ENCODE measurements around the gene SCGB1C1.

SCGB1C1 gene

GRCh38 chr11:203056-203944 is 10.4 kb downstream of the SCGB1C1 start:
- peak in 10 of 42 donors; percentile 1 to 31 (median 10) for DNase-seq
- intact Hi-C loops (cut with DNase I), result loop anchor here (10.0 kb wide), 1 partner anchor 152 kb away; no protein-coding TSS in a partner anchor

GRCh38 chr11:203945-204586 is 11.2 kb downstream of the SCGB1C1 start:
- peak in 9 of 42 donors; percentile 0 to 25 (median 10) for DNase-seq
- intact Hi-C loops (cut with DNase I), result loop anchor here (10.0 kb wide), 1 partner anchor 151 kb away; no protein-coding TSS in a partner anchor

GRCh38 chr11:204587-205109 is 11.8 kb downstream of the SCGB1C1 start:
- intact Hi-C loops (cut with DNase I), result loop anchor here (10.0 kb wide), 1 partner anchor 150 kb away; no protein-coding TSS in a partner anchor
- peak in 10 of 42 donors; percentile 0 to 33 (median 12) for DNase-seq

GRCh38 chr11:205221-206001 is 12.5 kb downstream of the SCGB1C1 start:
- DNase-seq, result peak in 9 of 42 donors; percentile 4 to 33 (median 24)

GRCh38 chr11:206002-206384 is 13.1 kb downstream of the SCGB1C1 start:
- DNase-seq, result peak in 8 of 42 donors; percentile 2 to 37 (median 13)
- intact Hi-C loops (cut with DNase I), result loop anchor here (10.0 kb wide), 1 partner anchor 149 kb away; no protein-coding TSS in a partner anchor

More at GRCh38 chr11:205221-206001, 12.5 kb downstream of the SCGB1C1 start:
- intact Hi-C loops (cut with DNase I), result loop anchor here (10.0 kb wide), 1 partner anchor 149 kb away; no protein-coding TSS in a partner anchor

- intact Hi-C loops (cut with DNase I), result loop anchor here (1.0 to 10.0 kb wide), 2 partner anchors 30 to 148 kb away; partner anchors contain the start of genes PSMD13 and SIRT3
- peak in 12 of 42 donors; percentile 7 to 44 (median 26) for DNase-seq
These were observed 13.8 kb downstream of the SCGB1C1 start for GRCh38 chr11:206526-207207.

GRCh38 chr11:207208-207862 is 14.5 kb downstream of the SCGB1C1 start, which contains the start of the genes BET1L and RIC8A:
Gene BET1L (minus strand): TSS chr11:207399. CDS start chr11:207321, 78 bp downstream.
Gene RIC8A (plus strand): TSS chr11:207708. CDS start chr11:208855, 1,147 bp downstream.
- intact Hi-C loops (cut with DNase I), result loop anchor here (1.0 to 10.0 kb wide), 2 partner anchors 29 to 147 kb away; partner anchors contain the start of genes PSMD13 and SIRT3
- peak; percentile 95 to 99 (median 97) for DNase-seq

- intact Hi-C loops (cut with DNase I), result loop anchor here (1.0 to 10.0 kb wide), 2 partner anchors 28 to 147 kb away; partner anchors contain the start of genes PSMD13 and SIRT3
- DNase-seq, result peak in 1 of 42 donors; percentile 45
These were observed 14.9 kb downstream of the SCGB1C1 start for GRCh38 chr11:207863-208180.

- intact Hi-C loops (cut with DNase I), result loop anchor here (10.0 kb wide), 1 partner anchor 146 kb away; no protein-coding TSS in a partner anchor
- DNase-seq, result peak; percentile 19 to 90 (median 80)
These were observed 15.5 kb downstream of the SCGB1C1 start for GRCh38 chr11:208181-208916.

- DNase-seq, result peak in 3 of 42 donors; percentile 38 to 53 (median 48)
- intact Hi-C loops (cut with DNase I), result loop anchor here (10.0 kb wide), 1 partner anchor 146 kb away; no protein-coding TSS in a partner anchor
These were observed 16.0 kb downstream of the SCGB1C1 start for GRCh38 chr11:208917-209260.

GRCh38 chr11:209275-210121 is 16.6 kb downstream of the SCGB1C1 start:
- intact Hi-C loops (cut with DNase I), result loop anchor here (10.0 kb wide), 1 partner anchor 145 kb away; no protein-coding TSS in a partner anchor

GRCh38 chr11:210122-210802 is 17.4 kb downstream of the SCGB1C1 start:
- intact Hi-C loops (cut with DNase I), result no loop called here
- peak in 9 of 42 donors; percentile 5 to 29 (median 8) for DNase-seq

More at GRCh38 chr11:209275-210121, 16.6 kb downstream of the SCGB1C1 start:
- peak in 11 of 42 donors; percentile 3 to 35 (median 17) for DNase-seq

- intact Hi-C loops (cut with DNase I), result no loop called here
- peak in 4 of 42 donors; percentile 1 to 27 (median 5) for DNase-seq
These were observed 17.9 kb downstream of the SCGB1C1 start for GRCh38 chr11:210803-211180.

GRCh38 chr11:211295-211694 is 18.4 kb downstream of the SCGB1C1 start:
- peak in 3 of 42 donors; percentile 12 to 29 (median 14) for DNase-seq
- intact Hi-C loops (cut with DNase I), result no loop called here

- peak in 3 of 42 donors; percentile 2 to 4 (median 3) for DNase-seq
- intact Hi-C loops (cut with DNase I), result no loop called here
These were observed 18.9 kb downstream of the SCGB1C1 start for GRCh38 chr11:211741-212140.

All from head of caudate nucleus (tissue), 42 donors.